ENCODE measurements around the gene CD72. TPM values are rescaled to one million over a fixed set of nuclear protein-coding genes. Genes with fewer than 3 reads are reported as not detected.

The CD72 gene
- total RNA-seq, 4 donors from 2014 or later: 0.27 to 1.9 TPM; not detected in 2

DNA sequence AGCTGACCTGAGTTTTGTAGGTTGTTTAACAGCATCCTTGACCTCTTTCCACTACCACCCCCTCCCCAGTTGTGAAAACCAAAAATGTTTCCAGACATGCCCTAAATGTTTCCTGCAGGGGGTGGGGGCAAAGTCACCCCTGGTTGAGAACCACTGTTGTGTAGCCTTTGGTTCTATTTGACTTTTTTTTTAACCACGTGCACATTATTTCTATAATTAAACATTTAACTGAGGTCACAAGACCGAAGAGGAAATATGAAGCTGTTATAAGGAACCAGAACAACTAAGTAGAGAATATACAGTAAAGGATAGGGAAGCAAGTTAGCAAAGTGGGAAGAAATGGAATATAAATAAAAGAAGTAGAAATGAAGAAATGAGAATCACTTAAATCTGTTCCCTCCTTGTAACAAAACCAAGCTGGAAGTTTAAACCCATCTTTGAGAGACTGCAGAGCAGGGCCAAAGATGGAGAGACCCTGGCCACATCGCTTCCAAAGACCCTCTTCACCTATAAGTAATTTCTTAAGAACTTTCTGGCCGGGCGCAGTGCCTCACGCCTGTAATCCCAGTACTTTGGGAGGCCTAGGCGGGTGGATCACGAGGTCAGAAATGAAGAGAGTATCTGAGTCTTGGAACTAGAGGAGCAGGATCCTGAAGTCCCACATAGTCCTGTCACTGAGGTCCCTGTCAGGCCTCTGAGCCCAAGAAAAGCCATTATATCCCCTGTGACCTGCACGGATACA is 18.1 kb upstream of the CD72 start:
- H3K36me3 ChIP-seq: no peaks in the 10 kb centered on the region
- H3K27me3 ChIP-seq: no peaks in the 10 kb centered on the region
- no peak overlapping the region for H3K4me3 ChIP-seq
- H3K9me3 ChIP-seq: no peaks in the 10 kb centered on the region
- 71 to 76% methylated on average over 9 of the region's 9 CpGs for WGBS, 2 donors
- no peaks in the 10 kb centered on the region for H3K4me1 ChIP-seq
- intact Hi-C loops (cut with DNase I): no loop called here
- peak overlapping the region in 1 of 4 donors; percentile 49 for H3K27ac ChIP-seq
- no peak for DNase-seq
- TF ChIP-seq POLR2A (IDR thresholded peaks at IDR 0.05): no peak
- TF ChIP-seq, protein P1, sequence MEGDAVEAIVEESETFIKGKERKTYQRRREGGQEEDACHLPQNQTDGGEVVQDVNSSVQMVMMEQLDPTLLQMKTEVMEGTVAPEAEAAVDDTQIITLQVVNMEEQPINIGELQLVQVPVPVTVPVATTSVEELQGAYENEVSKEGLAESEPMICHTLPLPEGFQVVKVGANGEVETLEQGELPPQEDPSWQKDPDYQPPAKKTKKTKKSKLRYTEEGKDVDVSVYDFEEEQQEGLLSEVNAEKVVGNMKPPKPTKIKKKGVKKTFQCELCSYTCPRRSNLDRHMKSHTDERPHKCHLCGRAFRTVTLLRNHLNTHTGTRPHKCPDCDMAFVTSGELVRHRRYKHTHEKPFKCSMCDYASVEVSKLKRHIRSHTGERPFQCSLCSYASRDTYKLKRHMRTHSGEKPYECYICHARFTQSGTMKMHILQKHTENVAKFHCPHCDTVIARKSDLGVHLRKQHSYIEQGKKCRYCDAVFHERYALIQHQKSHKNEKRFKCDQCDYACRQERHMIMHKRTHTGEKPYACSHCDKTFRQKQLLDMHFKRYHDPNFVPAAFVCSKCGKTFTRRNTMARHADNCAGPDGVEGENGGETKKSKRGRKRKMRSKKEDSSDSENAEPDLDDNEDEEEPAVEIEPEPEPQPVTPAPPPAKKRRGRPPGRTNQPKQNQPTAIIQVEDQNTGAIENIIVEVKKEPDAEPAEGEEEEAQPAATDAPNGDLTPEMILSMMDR (IDR thresholded peaks at IDR 0.05): no peak

DNA sequence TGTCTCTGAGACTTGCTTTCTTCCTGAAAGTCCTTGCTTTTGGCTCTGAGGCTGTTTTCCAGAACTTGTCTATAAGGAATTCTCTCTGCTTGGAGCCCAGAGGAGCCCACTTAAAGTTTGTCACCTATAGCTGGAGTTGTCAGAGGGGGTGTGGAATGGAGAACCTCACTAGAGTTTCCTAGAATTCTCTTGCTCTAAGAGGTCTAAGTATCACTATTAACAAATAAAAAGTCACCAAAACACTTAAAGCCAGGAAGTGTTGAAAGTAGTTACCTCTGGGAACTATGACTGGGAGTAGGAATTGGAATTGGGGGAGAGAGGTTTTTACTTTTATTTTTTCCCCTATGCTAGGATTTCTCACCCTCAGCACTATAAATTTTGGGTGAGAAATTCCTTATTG is 17.5 kb upstream of the CD72 start:
- Histone ChIP-seq H3K4me3 (no peak overlapping the region), H3K27me3 (no peaks in the 10 kb centered on the region), H3K27ac (no peak overlapping the region), H3K9me3 (no peaks in the 10 kb centered on the region), H3K4me1 (no peaks in the 10 kb centered on the region), H3K36me3 (no peaks in the 10 kb centered on the region)
- intact Hi-C loops (cut with DNase I): no loop called here
- TF ChIP-seq POLR2A (IDR thresholded peaks at IDR 0.05): no peak
- TF ChIP-seq, protein P1 (IDR thresholded peaks at IDR 0.05): no peak
- no peak for DNase-seq

DNA sequence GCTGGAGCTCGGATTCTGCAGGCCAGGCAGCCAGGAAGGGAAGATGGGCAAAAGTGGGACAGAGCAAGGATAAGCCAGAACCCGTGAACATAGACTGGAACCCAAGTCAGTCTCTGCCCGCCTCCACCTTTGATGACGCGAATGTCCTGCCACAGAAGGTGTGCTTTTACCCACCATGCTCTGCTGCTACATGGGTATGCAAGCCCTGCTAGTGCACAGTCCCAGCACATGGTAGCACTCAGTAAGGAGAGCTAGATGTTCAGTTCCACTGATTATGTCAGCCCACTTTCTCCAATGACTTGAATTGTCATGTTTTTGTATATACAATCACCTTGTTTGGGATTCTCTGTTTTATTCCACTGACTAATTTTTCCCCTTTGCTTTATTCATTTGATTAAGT is 11.4 kb upstream of the CD72 start:
- intact Hi-C loops (cut with DNase I): no loop called here
- no peaks in the 10 kb centered on the region for H3K27me3 ChIP-seq
- no peak for DNase-seq
- TF ChIP-seq, protein P1 (IDR thresholded peaks at IDR 0.05): no peak
- TF ChIP-seq POLR2A (IDR thresholded peaks at IDR 0.05): no peak
- no peaks in the 10 kb centered on the region for H3K36me3 ChIP-seq
- no peak overlapping the region for H3K4me3 ChIP-seq
- no peak overlapping the region for H3K27ac ChIP-seq
- H3K9me3 ChIP-seq: no peaks in the 10 kb centered on the region
- H3K4me1 ChIP-seq: no peaks in the 10 kb centered on the region
- WGBS, 2 donors: 75 to 85% methylated on average over 5 of the region's 5 CpGs

DNA sequence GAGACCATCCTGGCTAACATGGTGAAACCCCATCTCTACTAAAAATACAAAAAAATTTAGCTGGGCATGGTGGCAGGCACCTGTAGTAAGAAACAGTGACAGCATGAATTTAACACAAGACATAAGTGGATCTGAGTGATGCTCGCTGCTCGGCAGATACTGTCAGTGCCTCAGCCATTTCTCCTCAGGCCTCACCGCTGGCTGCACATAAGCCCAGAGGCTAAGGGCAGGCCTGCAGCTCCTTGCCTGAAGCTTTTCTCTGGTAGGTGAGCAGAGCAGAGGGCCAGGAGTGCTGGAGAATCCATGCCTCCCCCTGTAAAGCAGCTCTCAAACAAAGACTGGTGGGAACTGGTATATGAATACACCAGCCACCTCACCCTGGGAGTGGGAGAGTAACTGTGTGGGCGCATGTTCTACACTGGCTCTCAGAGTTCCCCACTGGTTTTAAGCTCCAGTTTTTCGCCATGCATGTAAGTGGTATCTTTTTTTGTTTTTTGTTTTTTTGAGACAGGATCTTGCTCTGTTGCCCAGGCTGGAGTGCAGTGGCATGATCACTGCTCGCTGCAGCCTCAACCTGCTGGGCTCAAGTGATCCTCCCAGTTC is 10.3 kb upstream of the CD72 start:
- H3K36me3 ChIP-seq: no peaks in the 10 kb centered on the region
- WGBS, 2 donors: 83 to 93% methylated on average over 5 to 6 of the region's 6 CpGs

DNA sequence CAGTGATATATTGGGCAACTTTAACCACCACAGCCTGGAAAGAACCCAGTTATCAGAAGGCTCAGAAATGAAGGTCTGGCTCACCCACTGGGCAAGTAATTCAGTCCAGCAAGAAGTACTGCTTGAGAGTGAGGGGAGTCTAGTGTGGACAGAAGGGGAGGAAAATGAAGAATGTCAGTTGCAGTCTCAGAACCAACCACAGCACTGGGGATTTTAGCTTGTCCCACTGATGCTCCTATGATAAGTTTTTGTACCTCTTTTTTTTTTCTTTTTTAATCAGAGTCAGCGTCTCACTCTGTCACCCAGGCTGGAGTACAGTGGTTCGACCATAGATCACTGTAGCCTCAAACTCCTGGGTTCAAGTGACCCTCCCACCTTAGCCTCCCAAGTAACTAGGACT is 9.4 kb upstream of the CD72 start:
- intact Hi-C loops (cut with DNase I): no loop called here
- no peaks in the 10 kb centered on the region for H3K9me3 ChIP-seq

More for the DNA sequence above, 10.3 kb upstream of the CD72 start:
- DNase-seq: no peak
- no peak for TF ChIP-seq POLR2A (IDR thresholded peaks at IDR 0.05)
- TF ChIP-seq, protein P1 (IDR thresholded peaks at IDR 0.05): no peak
- Histone ChIP-seq H3K27ac (no peak overlapping the region), H3K4me3 (no peak overlapping the region), H3K9me3 (no peaks in the 10 kb centered on the region), H3K27me3 (no peaks in the 10 kb centered on the region), H3K4me1 (no peaks in the 10 kb centered on the region)
- intact Hi-C loops (cut with DNase I): no loop called here

More for the DNA sequence above, 9.4 kb upstream of the CD72 start:
- DNase-seq: no peak
- TF ChIP-seq, protein P1 (IDR thresholded peaks at IDR 0.05): no peak
- TF ChIP-seq POLR2A (IDR thresholded peaks at IDR 0.05): no peak
- no peaks in the 10 kb centered on the region for H3K4me1 ChIP-seq
- no peaks in the 10 kb centered on the region for H3K36me3 ChIP-seq
- H3K27me3 ChIP-seq: no peaks in the 10 kb centered on the region
- 88 to 100% methylated on average over 1 to 2 of the region's 2 CpGs for WGBS, 2 donors
- no peak overlapping the region for H3K27ac ChIP-seq
- no peak overlapping the region for H3K4me3 ChIP-seq

Data from esophagus squamous epithelium (tissue), 5 donors.